DOHH2 (cell line): ENCODE measurements around the gene FADS6.

Experiments
- CTCF ChIP-seq: fragments of 200-600 bp; sonication (generic); IDR thresholded peaks from one replicate; pipeline ENCODE4 v1.5.1; 2014; ENCODE audit warnings: antibody characterized with exemption, mild to moderate bottlenecking, low read depth, low read length; ENCODE audit not compliant: poor library complexity, severe bottlenecking
- EZH2phosphoT487 ChIP-seq: fragments of 200-600 bp; sonication (generic); IDR thresholded peaks from 2 replicates; pipeline ENCODE4 v1.6.1; 2017; ENCODE audit warnings: borderline replicate concordance, mild to moderate bottlenecking, antibody characterized with exemption, low read length, moderate library complexity, mixed read lengths

DNA sequence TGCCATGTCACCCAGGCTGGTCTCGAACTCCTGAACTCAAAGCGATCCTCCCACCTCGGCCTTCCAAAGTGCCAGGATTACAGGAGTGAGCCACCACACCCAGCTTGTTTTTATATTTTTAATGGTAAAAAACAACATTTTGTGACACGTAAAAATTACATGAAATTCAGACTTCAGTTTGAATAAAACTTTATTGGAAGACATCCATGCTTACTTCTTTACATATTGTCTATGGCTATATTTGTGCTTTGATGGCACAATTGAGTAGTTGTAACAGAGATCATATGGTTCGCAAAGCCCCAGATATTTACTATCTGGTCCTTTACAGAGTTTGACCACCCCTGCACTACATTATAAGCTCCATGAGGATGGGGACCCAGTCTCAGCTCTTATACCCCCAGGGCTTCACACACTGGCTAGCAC is 18.8 kb downstream of the FADS6 start:
- no peak for TF ChIP-seq EZH2phosphoT487
- TF ChIP-seq CTCF: no peak
